Astrocyte (in vitro differentiated cells and primary cell): ENCODE results near the gene SEMA4D. TPM values are rescaled to one million over a fixed set of nuclear protein-coding genes. Genes with fewer than 3 reads are reported as not detected.

Source experiments
- DNase-seq: peaks from one replicate; pipeline ENCODE4 v3.0.0-alpha.2; 2010; ENCODE audit warnings: low read depth
- FAIRE-seq: peaks from 2 replicates; lab custom pipeline; 2011; peaks lifted over from hg19 to GRCh38; lab: Jason Lieb, UNC
- H2AFZ ChIP-seq: 2 replicates; pipeline ENCODE4 v1.6.0; 2012; ENCODE audit warnings: low read depth, low read length, inconsistent platforms
- H3K27ac ChIP-seq: 2 replicates; pipeline ENCODE4 v1.5.1; 2011; ENCODE audit warnings: low read depth, low read length, inconsistent platforms
- H3K27me3 ChIP-seq: 2 replicates; pipeline ENCODE4 v1.6.0; 2011; ENCODE audit warnings: low read length, inconsistent platforms; ENCODE audit not compliant: insufficient read depth
- H3K36me3 ChIP-seq: 2 replicates; pipeline ENCODE4 v1.5.1; 2011; ENCODE audit warnings: low read length, inconsistent platforms; ENCODE audit not compliant: insufficient read depth
- H3K4me1 ChIP-seq: 2 replicates; pipeline ENCODE4 v1.5.1; 2011; ENCODE audit warnings: low read length, inconsistent platforms; ENCODE audit not compliant: insufficient read depth
- H3K4me2 ChIP-seq: 2 replicates; pipeline ENCODE4 v1.6.0; 2012; ENCODE audit warnings: low read length, inconsistent platforms
- H3K4me3 ChIP-seq: 2 replicates; pipeline ENCODE4 v1.5.1; 2011; ENCODE audit warnings: low read depth, mild to moderate bottlenecking, low read length, inconsistent platforms; ENCODE audit not compliant: insufficient read depth
- H3K79me2 ChIP-seq: 2 replicates; pipeline ENCODE4 v1.6.0; 2012; ENCODE audit warnings: mild to moderate bottlenecking, low read length, inconsistent platforms; ENCODE audit not compliant: insufficient read depth
- H3K9ac ChIP-seq: 2 replicates; pipeline ENCODE4 v1.6.0; 2012; ENCODE audit warnings: mild to moderate bottlenecking, low read length, inconsistent platforms
- H3K9me3 ChIP-seq: 2 replicates; pipeline ENCODE4 v1.5.1; 2012; ENCODE audit warnings: low read depth, mild to moderate bottlenecking, low read length, inconsistent platforms; ENCODE audit not compliant: insufficient read depth
- H4K20me1 ChIP-seq: 2 replicates; pipeline ENCODE4 v1.6.0; 2012; ENCODE audit warnings: low read length, inconsistent platforms; ENCODE audit not compliant: insufficient read depth
- H3K27ac Mint-ChIP-seq: one replicate; pipeline ENCODE4 v1.8.0; 2021; ENCODE audit warnings: mild to moderate bottlenecking, mixed read lengths; ENCODE audit not compliant: unreplicated experiment
- H3K27me3 Mint-ChIP-seq: one replicate; pipeline ENCODE4 v1.8.0; 2021; ENCODE audit warnings: low read depth, mixed read lengths; ENCODE audit not compliant: unreplicated experiment
- H3K36me3 Mint-ChIP-seq: one replicate; pipeline ENCODE4 v1.8.0; 2021; ENCODE audit warnings: low read depth, mixed read lengths; ENCODE audit not compliant: unreplicated experiment
- H3K4me1 Mint-ChIP-seq: one replicate; pipeline ENCODE4 v1.8.0; 2021; ENCODE audit warnings: low read depth, mixed read lengths; ENCODE audit not compliant: unreplicated experiment
- H3K4me3 Mint-ChIP-seq: one replicate; pipeline ENCODE4 v1.8.0; 2021; ENCODE audit warnings: mild to moderate bottlenecking, moderate library complexity, mixed read lengths; ENCODE audit not compliant: unreplicated experiment
- H3K9me3 Mint-ChIP-seq: one replicate; pipeline ENCODE4 v1.8.0; 2021; ENCODE audit warnings: mild to moderate bottlenecking, mixed read lengths; ENCODE audit not compliant: unreplicated experiment
- CTCF ChIP-seq: IDR thresholded peaks from 2 replicates; pipeline ENCODE4 v1.5.1; 2011; ENCODE audit warnings: low read depth, mild to moderate bottlenecking, inconsistent platforms, low read length, moderate library complexity; ENCODE audit not compliant: insufficient read depth
- EZH2 ChIP-seq: IDR thresholded peaks from 2 replicates; pipeline ENCODE4 v1.6.1; 2012; ENCODE audit warnings: mild to moderate bottlenecking, low read length, inconsistent platforms; ENCODE audit not compliant: insufficient read depth
- total RNA-seq: library from RNA; stranded (reverse); gene quantifications from 2 replicates; pipeline ENCODE4 v1.2.1, GENCODE V29; 2021

Gene SEMA4D
- total RNA-seq, 1 donor from 2014 or later: 6.2 TPM

- no peaks in the 10 kb centered on the region for H3K9me3 Mint-ChIP-seq
- no peak overlapping the region for H3K27ac Mint-ChIP-seq
- no peak overlapping the region for H3K4me3 Mint-ChIP-seq
- H3K9ac ChIP-seq: no peak overlapping the region
- no peak overlapping the region for H3K27ac ChIP-seq
- no peaks in the 10 kb centered on the region for H3K9me3 ChIP-seq
- no peaks in the 10 kb centered on the region for H3K4me1 ChIP-seq
- H3K4me2 ChIP-seq: no peak overlapping the region
- H3K27me3 Mint-ChIP-seq: no peaks in the 10 kb centered on the region
- peaks cover under 1% of the 10 kb centered on the region for H4K20me1 ChIP-seq
- H3K4me3 ChIP-seq: no peak overlapping the region
- H3K36me3 Mint-ChIP-seq: peaks cover 11% of the 10 kb centered on the region
- H2AFZ ChIP-seq: no peak overlapping the region
- H3K79me2 ChIP-seq: no peaks in the 10 kb centered on the region
- no peaks in the 10 kb centered on the region for H3K27me3 ChIP-seq
- TF ChIP-seq CTCF (no peak), EZH2 (no peak)
- peaks cover 22% of the 10 kb centered on the region for H3K36me3 ChIP-seq
- FAIRE-seq (no peak), DNase-seq (no peak)
- H3K4me1 Mint-ChIP-seq: peaks cover 3% of the 10 kb centered on the region
Observed at GRCh38 chr9:89363921-89364665, 133.8 kb downstream of the SEMA4D start.

- H3K4me3 Mint-ChIP-seq: no peak overlapping the region
- Histone ChIP-seq H4K20me1 (peaks cover 8% of the 10 kb centered on the region), H3K27me3 (no peaks in the 10 kb centered on the region), H3K79me2 (no peaks in the 10 kb centered on the region), H3K9me3 (no peaks in the 10 kb centered on the region), H3K27ac (no peak overlapping the region), H3K4me1 (no peaks in the 10 kb centered on the region), H3K4me3 (no peak overlapping the region), H3K9ac (no peak overlapping the region), H2AFZ (no peak overlapping the region), H3K4me2 (no peak overlapping the region), H3K36me3 (peaks cover 30% of the 10 kb centered on the region)
- H3K36me3 Mint-ChIP-seq: peaks cover 11% of the 10 kb centered on the region
- H3K27ac Mint-ChIP-seq: no peak overlapping the region
- DNase-seq (no peak), FAIRE-seq (no peak)
- no peaks in the 10 kb centered on the region for H3K9me3 Mint-ChIP-seq
- H3K27me3 Mint-ChIP-seq: no peaks in the 10 kb centered on the region
- TF ChIP-seq CTCF (no peak), EZH2 (no peak)
- peaks cover 3% of the 10 kb centered on the region for H3K4me1 Mint-ChIP-seq
Observed at GRCh38 chr9:89363311-89363670, 134.6 kb downstream of the SEMA4D start.

GRCh38 chr9:89362647-89363310 is 135.1 kb downstream of the SEMA4D start:
- H3K36me3 Mint-ChIP-seq: peaks cover 11% of the 10 kb centered on the region
- TF ChIP-seq CTCF: no peak
- TF ChIP-seq EZH2: no peak
- Histone ChIP-seq H3K4me2 (no peak overlapping the region), H3K79me2 (no peaks in the 10 kb centered on the region), H2AFZ (no peak overlapping the region), H4K20me1 (peaks cover 8% of the 10 kb centered on the region), H3K9me3 (no peaks in the 10 kb centered on the region), H3K27ac (no peak overlapping the region), H3K27me3 (no peaks in the 10 kb centered on the region), H3K36me3 (peaks cover 33% of the 10 kb centered on the region), H3K4me1 (no peaks in the 10 kb centered on the region), H3K4me3 (no peak overlapping the region), H3K9ac (no peak overlapping the region)
- no peak overlapping the region for H3K27ac Mint-ChIP-seq
- DNase-seq (no peak), FAIRE-seq (no peak)
- H3K4me3 Mint-ChIP-seq: no peak overlapping the region
- no peaks in the 10 kb centered on the region for H3K27me3 Mint-ChIP-seq
- H3K9me3 Mint-ChIP-seq: no peaks in the 10 kb centered on the region
- H3K4me1 Mint-ChIP-seq: peaks cover 3% of the 10 kb centered on the region
